Smooth muscle cell (in vitro differentiated cells): ENCODE results near the gene STRBP. TPM values are rescaled to one million over a fixed set of nuclear protein-coding genes. Genes with fewer than 3 reads are reported as not detected.

Experiments used
- DNase-seq: peaks from one replicate; lab custom pipeline; 2025; ENCODE audit not compliant: unreplicated experiment; lab: John Stamatoyannopoulos, UW
- H2AFZ ChIP-seq: fragments of 200-600 bp; sonication (generic); 2 replicates; pipeline ENCODE4 v1.6.0; 2016; ENCODE audit warnings: antibody characterized with exemption, low read depth, mild to moderate bottlenecking
- H3F3A ChIP-seq: fragments of 200-600 bp; sonication (generic); 2 replicates; pipeline ENCODE4 v1.6.0; 2017; ENCODE audit warnings: antibody characterized with exemption, low read depth
- H3K27ac ChIP-seq: fragments of 200-600 bp; sonication (generic); 2 replicates; pipeline ENCODE4 v1.5.1; 2016; ENCODE audit warnings: low read depth, mild to moderate bottlenecking
- H3K27me3 ChIP-seq: fragments of 200-600 bp; sonication (generic); 2 replicates; pipeline ENCODE4 v1.6.1; 2016; ENCODE audit warnings: low read depth, mild to moderate bottlenecking
- H3K36me3 ChIP-seq: fragments of 200-600 bp; sonication (generic); 2 replicates; pipeline ENCODE4 v1.5.1; 2016; ENCODE audit warnings: low read depth
- H3K4me1 ChIP-seq: fragments of 200-600 bp; sonication (generic); 2 replicates; pipeline ENCODE4 v1.5.1; 2016; ENCODE audit warnings: low read depth
- H3K4me2 ChIP-seq: fragments of 200-600 bp; sonication (generic); 2 replicates; pipeline ENCODE4 v1.6.0; 2016; ENCODE audit warnings: mild to moderate bottlenecking
- H3K4me3 ChIP-seq: fragments of 200-600 bp; sonication (generic); 2 replicates; pipeline ENCODE4 v1.5.1; 2016; ENCODE audit warnings: mild to moderate bottlenecking
- H3K79me2 ChIP-seq: fragments of 200-600 bp; sonication (generic); 2 replicates; pipeline ENCODE4 v1.6.0; 2016; ENCODE audit warnings: low read depth, mild to moderate bottlenecking
- H3K9ac ChIP-seq: fragments of 200-600 bp; sonication (generic); 2 replicates; pipeline ENCODE4 v1.6.0; 2016; ENCODE audit warnings: low read depth
- H3K9me3 ChIP-seq: fragments of 200-600 bp; sonication (generic); replicated peaks from 2 replicates; pipeline ENCODE4 v1.5.1; 2016; ENCODE audit warnings: low read depth
- H4K20me1 ChIP-seq: fragments of 200-600 bp; sonication (generic); 2 replicates; pipeline ENCODE4 v1.6.0; 2016; ENCODE audit warnings: low read depth
- CTCF ChIP-seq: fragments of 200-600 bp; sonication (generic); IDR thresholded peaks from 2 replicates; pipeline ENCODE4 v1.5.1; 2017; ENCODE audit warnings: borderline replicate concordance, mild to moderate bottlenecking, antibody characterized with exemption; ENCODE audit not compliant: insufficient read depth, poor library complexity, severe bottlenecking
- WGBS: methylation state at CpG from one replicate; pipeline ENCODE4 v1.1.7; 2016; ENCODE audit warnings: low lambda C conversion rate; 5-methylcytosine and 5-hydroxymethylcytosine counted together
- polyA plus RNA-seq: library from polyadenylated mRNA; unstranded; fragments of >200 nt; fragmentation: Nextera tagmentation; extraction: Ambion mirVana; gene quantifications from 2 replicates; pipeline ENCODE4 v1.2.1, GENCODE V29; 2016
- total RNA-seq: library from RNA; depleted of rRNA; stranded (reverse); fragments of >200 nt; gene quantifications from 2 replicates; pipeline ENCODE4 v1.2.3, GENCODE V29; 2014

Gene STRBP
- total and polyA plus RNA-seq, 2 experiments from 2014 or later, result 6.6 to 11.9 TPM

GRCh38 chr9:123296174-123296573, 27.8 kb upstream of the STRBP start:
- Histone ChIP-seq H2AFZ (no peak overlapping the region), H3K27ac (no peak overlapping the region), H3K9me3 (no peaks in the 10 kb centered on the region), H3K9ac (no peak overlapping the region), H3K4me2 (no peak overlapping the region), H3K79me2 (no peaks in the 10 kb centered on the region), H3K4me1 (peaks cover 4% of the 10 kb centered on the region), H3K36me3 (no peaks in the 10 kb centered on the region), H3F3A (no peaks in the 10 kb centered on the region), H4K20me1 (no peaks in the 10 kb centered on the region), H3K4me3 (no peak overlapping the region), H3K27me3 (no peaks in the 10 kb centered on the region)
- DNase-seq, result no peak
- TF ChIP-seq CTCF, result no peak

GRCh38 chr9:123291736-123292135, 23.4 kb upstream of the STRBP start:
- H2AFZ ChIP-seq, result no peak overlapping the region
- H3K9me3 ChIP-seq, result no peaks in the 10 kb centered on the region
- no peaks in the 10 kb centered on the region for H3K79me2 ChIP-seq
- no peak overlapping the region for H3K4me3 ChIP-seq
- no peaks in the 10 kb centered on the region for H3K36me3 ChIP-seq
- H3K9ac ChIP-seq, result no peak overlapping the region
- no peak for TF ChIP-seq CTCF
- DNase-seq, result no peak
- H3F3A ChIP-seq, result no peaks in the 10 kb centered on the region
- H3K4me1 ChIP-seq, result no peaks in the 10 kb centered on the region
- no peak overlapping the region for H3K27ac ChIP-seq
- H4K20me1 ChIP-seq, result no peaks in the 10 kb centered on the region
- H3K4me2 ChIP-seq, result no peak overlapping the region
- WGBS, result 90% methylated on average over 4 of the region's 4 CpGs
- no peaks in the 10 kb centered on the region for H3K27me3 ChIP-seq

GRCh38 chr9:123290764-123291163, 22.4 kb upstream of the STRBP start:
- Histone ChIP-seq H3K79me2 (no peaks in the 10 kb centered on the region), H3K4me1 (no peaks in the 10 kb centered on the region), H3K27ac (no peak overlapping the region), H3K4me2 (no peak overlapping the region), H3K36me3 (no peaks in the 10 kb centered on the region), H4K20me1 (no peaks in the 10 kb centered on the region), H3K27me3 (no peaks in the 10 kb centered on the region), H3K9ac (no peak overlapping the region), H3F3A (no peaks in the 10 kb centered on the region), H3K9me3 (no peaks in the 10 kb centered on the region), H2AFZ (no peak overlapping the region), H3K4me3 (no peak overlapping the region)
- 86% methylated on average over 3 of the region's 3 CpGs for WGBS
- no peak for DNase-seq
- no peak for TF ChIP-seq CTCF

GRCh38 chr9:123287639-123288038, 19.3 kb upstream of the STRBP start:
- H3K79me2 ChIP-seq, result no peaks in the 10 kb centered on the region
- no peak for DNase-seq
- no peak overlapping the region for H2AFZ ChIP-seq
- H3K4me1 ChIP-seq, result no peaks in the 10 kb centered on the region
- TF ChIP-seq CTCF, result no peak
- H4K20me1 ChIP-seq, result no peaks in the 10 kb centered on the region
- H3K27ac ChIP-seq, result no peak overlapping the region
- H3K9me3 ChIP-seq, result no peaks in the 10 kb centered on the region
- no peaks in the 10 kb centered on the region for H3F3A ChIP-seq
- no peak overlapping the region for H3K4me2 ChIP-seq
- H3K4me3 ChIP-seq, result no peak overlapping the region
- H3K27me3 ChIP-seq, result peaks cover 8% of the 10 kb centered on the region
- WGBS, result 94% methylated on average over 3 of the region's 3 CpGs
- no peaks in the 10 kb centered on the region for H3K36me3 ChIP-seq
- no peak overlapping the region for H3K9ac ChIP-seq
